Mononuclear cell (primary cell): ENCODE results near the gene ZNF254. TPM values are rescaled to one million over a fixed set of nuclear protein-coding genes. Genes with fewer than 3 reads are reported as not detected.
"Not testable (repeated sequence)": the region's sequence is repeated elsewhere in the genome, so short reads cannot be mapped to it uniquely, and the experiment has no call there.

ENCODE experiments used
- H3K27me3 ChIP-seq: 2 replicates; pipeline ENCODE4 v1.6.0; 2011; ENCODE audit warnings: low read length, control low read depth; ENCODE audit not compliant: insufficient read depth
- H3K4me1 ChIP-seq: 2 replicates; pipeline ENCODE4 v1.5.1; 2011; ENCODE audit warnings: mild to moderate bottlenecking, low read length, control low read depth; ENCODE audit not compliant: insufficient read depth
- H3K4me3 ChIP-seq: 2 replicates; pipeline ENCODE4 v1.5.1; 2011; ENCODE audit warnings: mild to moderate bottlenecking, low read length, moderate library complexity
- H3K9me3 ChIP-seq: 2 replicates; pipeline ENCODE4 v1.5.1; 2011; ENCODE audit warnings: low read depth, mild to moderate bottlenecking, control low read depth, low read length
- total RNA-seq: library from RNA; depleted of rRNA; stranded (reverse); fragments of >200 nt; gene quantifications from one replicate; pipeline ENCODE4 v1.2.3, GENCODE V29; 2012

ZNF254 gene
- 20.3 TPM for total RNA-seq

DNA sequence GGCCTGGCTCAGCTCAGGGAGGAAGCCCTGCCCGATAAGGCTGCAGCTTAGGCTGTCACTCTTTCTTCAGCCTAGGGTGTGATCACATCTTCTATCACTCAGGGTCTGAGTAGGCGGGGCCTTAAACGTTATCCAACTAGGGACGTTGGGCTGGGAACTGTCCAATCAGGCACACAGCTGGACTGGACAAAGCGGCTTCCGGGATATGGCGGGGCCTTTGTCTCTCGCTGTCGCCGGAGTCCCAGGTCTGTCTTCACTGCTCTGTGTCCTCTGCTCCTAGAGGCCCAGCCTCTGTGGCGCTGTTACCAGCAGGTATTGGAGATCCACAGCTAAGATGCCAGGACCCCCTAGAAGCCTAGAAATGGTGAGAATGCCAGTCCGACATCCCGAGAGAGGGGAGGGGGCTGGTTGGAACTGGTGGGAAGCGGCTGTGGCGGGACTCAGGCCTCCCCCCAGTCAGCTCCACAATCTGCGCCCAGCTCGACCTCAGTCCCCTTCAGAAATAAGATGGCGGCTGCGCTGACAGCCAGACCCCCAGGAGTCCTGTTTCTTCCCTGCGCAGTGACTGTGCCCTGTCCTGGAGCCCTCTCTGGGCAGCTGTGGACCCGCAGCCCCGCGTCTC is at the start of gene ZNF254:
Gene ZNF254 (plus strand): TSS at position 214 of the 622 bp plus-strand sequence. CDS start 121 bp downstream, at position 335.
- Histone ChIP-seq H3K4me1 (peaks cover 18% of the 10 kb centered on the region), H3K9me3 (no peaks in the 10 kb centered on the region), H3K27me3 (no peaks in the 10 kb centered on the region), H3K4me3 (peak within 1 kb of the TSS; percentile 69)

DNA sequence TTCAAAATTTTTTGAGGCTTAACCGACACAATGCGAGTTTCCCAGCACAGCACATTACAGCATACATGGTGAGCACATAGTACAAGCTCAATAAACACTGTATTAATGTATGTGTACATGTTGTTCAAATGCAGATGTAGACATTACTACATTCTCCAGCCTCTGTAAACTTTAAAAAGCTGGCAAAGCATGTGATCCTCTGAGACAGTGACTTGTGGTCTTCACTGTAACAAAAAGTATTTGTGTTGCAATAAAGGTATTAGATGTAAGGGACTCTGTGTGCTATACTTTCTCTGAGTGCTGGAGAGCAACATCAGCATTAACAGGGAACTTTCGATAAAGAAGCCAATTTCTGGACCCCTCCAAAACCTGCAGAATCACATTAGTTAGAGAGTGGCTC is 46.4 kb upstream of the ZNF254 start:
- Histone ChIP-seq H3K9me3 (no peaks in the 10 kb centered on the region), H3K4me1 (peaks cover 19% of the 10 kb centered on the region), H3K27me3 (no peaks in the 10 kb centered on the region), H3K4me3 (no peak overlapping the region)

DNA sequence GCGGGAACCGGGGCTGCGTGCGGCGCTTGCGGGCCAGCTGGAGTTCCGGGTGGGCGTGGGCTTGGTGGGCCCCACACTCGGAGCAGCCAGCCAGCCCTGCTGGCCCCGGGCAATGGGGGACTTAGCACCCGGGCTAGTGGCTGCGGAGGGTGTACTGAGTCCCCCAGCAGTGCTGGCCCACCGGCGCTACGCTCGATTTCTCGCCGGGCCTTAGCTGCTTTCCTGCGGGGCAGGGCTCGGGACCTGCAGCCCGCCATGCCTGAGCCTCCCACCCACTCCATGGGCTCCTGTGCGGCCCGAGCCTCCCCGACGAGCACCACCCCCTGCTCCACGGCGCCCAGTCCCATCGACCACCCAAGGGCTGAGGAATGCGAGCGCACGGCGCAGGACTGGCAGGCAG is 45.7 kb upstream of the ZNF254 start:
- peaks cover 12% of the 10 kb centered on the region for H3K4me1 ChIP-seq
- H3K27me3 ChIP-seq, H3K9me3 ChIP-seq: not testable (repeated sequence)

DNA sequence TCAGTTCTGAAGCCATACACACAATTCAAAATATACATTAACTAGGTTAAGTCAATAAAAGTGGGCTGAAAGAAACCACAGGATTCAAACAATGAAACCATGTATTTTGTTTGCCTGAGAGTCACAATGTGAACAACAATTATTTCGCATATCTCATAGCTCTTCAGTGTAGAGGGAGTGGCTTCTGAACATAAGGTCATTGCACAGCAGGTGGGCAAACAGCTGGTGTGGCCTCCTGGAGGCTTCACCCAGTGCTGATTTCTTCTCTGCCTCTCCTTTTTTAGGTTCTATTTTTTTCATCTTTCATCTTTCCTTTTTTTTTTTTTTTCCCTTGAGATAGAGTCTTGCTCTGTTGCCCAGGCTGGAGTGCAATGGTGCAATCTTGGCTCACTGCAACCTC is 40.4 kb upstream of the ZNF254 start:
- Histone ChIP-seq H3K4me1 (no peaks in the 10 kb centered on the region), H3K4me3 (no peak overlapping the region), H3K27me3 (no peaks in the 10 kb centered on the region), H3K9me3 (no peaks in the 10 kb centered on the region)

More for the DNA sequence above, 45.7 kb upstream of the ZNF254 start:
- not testable (repeated sequence) for H3K4me3 ChIP-seq

DNA sequence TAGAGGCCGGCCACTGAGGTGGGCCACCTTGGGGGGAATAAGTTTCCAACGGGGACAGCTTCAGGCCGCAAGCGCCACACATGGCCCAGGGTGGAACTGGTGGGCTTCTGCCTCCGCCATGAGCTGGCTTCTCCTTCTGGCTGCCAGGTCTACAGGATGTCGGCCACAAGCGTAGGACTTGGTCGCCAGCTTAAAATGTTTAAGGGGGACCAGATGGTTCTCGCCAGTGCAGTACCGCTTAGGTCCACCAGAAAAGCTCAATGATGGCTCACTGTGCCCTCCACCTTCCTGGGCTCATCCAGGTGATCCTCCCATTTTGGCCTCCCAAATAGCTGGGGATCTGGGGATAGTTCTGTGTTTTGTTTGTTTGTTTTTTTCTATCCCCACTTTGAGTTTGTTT is 38.7 kb upstream of the ZNF254 start:
- no peaks in the 10 kb centered on the region for H3K27me3 ChIP-seq
- no peak overlapping the region for H3K4me3 ChIP-seq
- H3K4me1 ChIP-seq: no peaks in the 10 kb centered on the region
- no peaks in the 10 kb centered on the region for H3K9me3 ChIP-seq

DNA sequence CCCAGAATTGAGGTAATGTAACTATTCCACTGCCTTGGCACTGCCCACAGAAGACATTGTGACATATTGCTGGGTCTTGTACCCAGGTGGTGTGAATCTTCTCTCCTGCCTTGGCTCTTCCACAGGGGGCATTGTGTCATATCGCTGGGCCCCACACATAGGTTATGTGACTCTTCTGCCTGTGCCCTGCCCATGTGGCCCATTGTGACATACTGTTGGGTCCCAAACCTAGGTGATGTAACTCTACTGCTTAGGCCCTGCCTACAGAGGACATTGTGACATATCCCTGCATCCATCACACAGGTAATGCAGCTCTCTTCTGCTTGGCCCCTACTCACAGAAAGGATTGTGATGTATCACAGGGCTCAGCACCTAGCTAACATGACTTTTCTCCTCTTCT is 37.5 kb upstream of the ZNF254 start:
- Histone ChIP-seq H3K9me3 (no peaks in the 10 kb centered on the region), H3K4me1 (no peaks in the 10 kb centered on the region), H3K4me3 (no peak overlapping the region), H3K27me3 (no peaks in the 10 kb centered on the region)

DNA sequence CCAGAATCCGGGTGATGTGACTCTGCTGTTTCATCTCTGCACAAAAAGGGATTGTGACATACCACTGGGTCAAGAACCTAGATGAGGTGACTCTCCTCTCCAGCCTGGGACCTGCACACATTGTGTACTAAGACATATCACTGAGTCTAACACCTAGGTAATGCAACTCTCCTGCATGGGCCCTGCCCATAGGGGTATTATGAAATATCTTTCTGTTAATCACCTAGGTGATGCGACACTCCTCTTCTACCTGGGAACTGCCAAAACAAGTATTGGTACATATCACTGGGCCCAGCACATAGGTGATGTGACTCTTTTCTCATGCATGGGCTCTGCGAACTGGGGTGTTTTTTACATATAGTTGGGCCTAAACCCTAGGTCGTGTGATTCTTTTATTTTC is 35.5 kb upstream of the ZNF254 start:
- Histone ChIP-seq H3K9me3 (no peaks in the 10 kb centered on the region), H3K4me3 (no peak overlapping the region), H3K4me1 (no peaks in the 10 kb centered on the region)

DNA sequence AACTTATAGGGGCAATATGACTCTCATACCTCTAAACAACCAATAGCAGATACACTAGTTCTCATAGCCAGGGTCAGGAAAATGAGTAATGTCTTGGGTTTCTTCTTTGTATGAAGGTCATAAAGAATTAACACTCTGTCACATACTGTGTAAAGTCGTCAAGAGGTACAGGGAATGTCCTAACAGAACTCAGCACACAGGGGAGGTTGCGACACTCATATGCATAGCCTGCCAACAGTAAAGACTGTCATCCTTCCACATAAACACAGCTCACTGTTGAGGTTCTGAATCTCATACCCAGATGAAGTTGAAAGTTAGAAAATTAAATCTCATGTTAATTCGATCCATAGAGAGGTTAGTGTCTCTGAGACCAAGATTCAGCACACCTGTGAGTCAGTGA is 34.2 kb upstream of the ZNF254 start:
- Histone ChIP-seq H3K4me1 (no peaks in the 10 kb centered on the region), H3K27me3 (no peaks in the 10 kb centered on the region)

More for the DNA sequence above, 35.5 kb upstream of the ZNF254 start:
- no peaks in the 10 kb centered on the region for H3K27me3 ChIP-seq

DNA sequence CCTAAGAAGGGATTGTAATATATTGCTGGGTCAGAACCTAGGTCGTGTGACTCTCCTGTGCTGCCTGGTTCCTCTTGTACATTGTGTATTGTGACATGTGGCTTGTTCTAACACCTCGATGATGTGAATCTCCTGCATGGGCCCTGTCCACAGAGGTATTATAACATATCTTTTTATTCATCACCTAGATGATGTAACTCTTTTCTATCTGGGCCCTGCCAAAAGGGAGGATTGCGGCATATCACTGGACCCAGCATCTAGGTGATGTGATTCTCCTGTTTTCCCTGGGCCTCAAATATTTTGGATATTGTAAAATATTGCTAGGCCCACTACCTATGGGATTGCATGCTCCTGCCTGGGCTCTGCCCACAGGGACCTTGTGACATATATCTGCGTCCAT is 33.4 kb upstream of the ZNF254 start:
- no peaks in the 10 kb centered on the region for H3K27me3 ChIP-seq
- H3K4me3 ChIP-seq: no peak overlapping the region

More for the DNA sequence above, 34.2 kb upstream of the ZNF254 start:
- no peaks in the 10 kb centered on the region for H3K9me3 ChIP-seq
- H3K4me3 ChIP-seq: no peak overlapping the region

DNA sequence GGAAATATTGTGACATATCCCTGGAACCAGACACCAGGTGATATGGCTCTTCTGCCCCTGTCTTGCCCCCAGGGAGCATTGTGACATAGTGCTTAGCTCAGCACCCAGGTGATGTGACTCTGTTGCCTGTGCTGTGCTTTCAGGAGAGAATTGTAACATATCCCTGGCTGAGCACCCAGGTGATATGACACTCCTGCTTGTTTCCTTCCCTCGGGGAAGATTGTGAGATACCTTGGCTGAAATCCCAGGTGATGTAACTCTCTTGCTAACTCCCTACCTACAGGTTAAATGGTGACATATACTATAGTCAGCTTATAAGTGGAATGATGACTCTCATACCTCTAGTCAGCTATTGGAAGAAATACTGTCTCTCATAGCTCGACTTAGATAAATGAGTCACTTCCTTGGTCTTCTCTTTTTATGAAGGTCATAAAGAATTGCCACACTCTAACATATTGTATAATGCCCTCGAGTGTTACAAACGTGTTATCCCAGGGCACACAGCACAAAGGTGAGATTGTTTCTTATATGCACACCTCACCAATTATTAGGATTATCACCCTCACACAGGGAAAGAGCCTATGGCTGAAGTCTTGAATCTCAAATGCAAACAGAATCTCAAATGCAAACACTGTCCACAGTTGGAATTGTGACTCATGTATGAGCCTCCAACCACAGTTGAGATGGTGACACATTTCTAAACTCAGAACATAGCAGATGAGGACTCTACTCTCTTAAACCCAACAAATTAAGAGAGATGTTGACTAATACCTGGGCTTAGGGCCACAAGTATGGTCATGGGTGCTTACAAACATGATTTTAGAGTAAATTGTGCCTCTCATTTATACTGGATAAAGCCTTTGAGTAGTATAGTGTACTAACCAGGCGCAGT is 32.7 kb upstream of the ZNF254 start:
- Histone ChIP-seq H3K4me1 (no peaks in the 10 kb centered on the region), H3K4me3 (no peak overlapping the region), H3K9me3 (no peaks in the 10 kb centered on the region), H3K27me3 (no peaks in the 10 kb centered on the region)

More for the DNA sequence above, 33.4 kb upstream of the ZNF254 start:
- no peaks in the 10 kb centered on the region for H3K4me1 ChIP-seq
- no peaks in the 10 kb centered on the region for H3K9me3 ChIP-seq

DNA sequence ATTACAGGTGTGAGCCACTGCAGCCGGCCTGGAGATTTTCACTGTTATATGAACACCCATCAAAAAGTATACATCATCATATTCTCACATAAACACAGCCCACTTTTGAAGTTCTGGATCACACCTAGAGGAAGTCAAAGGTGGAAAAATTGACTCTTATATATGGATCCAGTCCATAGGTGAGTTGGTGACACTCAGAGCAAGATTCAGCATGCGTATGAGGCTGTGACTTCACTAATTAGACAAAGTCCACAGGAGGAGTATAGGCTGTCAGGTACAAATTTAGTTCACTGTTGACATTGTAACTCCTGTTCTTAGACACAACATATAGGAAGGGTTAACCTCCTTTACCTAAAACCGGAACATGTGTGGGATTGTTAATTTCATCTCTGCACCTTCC is 31.4 kb upstream of the ZNF254 start:
- Histone ChIP-seq H3K9me3 (no peaks in the 10 kb centered on the region), H3K4me3 (no peak overlapping the region), H3K4me1 (no peaks in the 10 kb centered on the region), H3K27me3 (no peaks in the 10 kb centered on the region)

DNA sequence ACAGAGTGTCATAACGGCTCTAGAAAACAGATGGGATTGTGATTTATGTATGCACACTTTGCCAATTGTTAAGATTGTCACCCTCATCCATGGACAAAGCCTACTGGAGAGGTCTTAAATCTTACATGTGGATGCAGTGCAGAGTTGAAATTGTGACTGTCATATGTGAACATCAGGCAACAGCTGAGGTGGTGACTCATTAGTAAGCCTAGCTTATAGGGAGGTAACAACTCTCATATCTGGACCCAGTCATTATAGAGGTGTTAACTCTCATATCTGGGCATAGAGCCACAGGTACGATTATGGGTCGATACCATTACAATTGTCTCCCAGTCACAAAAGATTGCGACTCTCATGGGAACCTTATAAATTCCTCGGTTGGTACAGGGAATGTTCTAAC is 29.8 kb upstream of the ZNF254 start:
- Histone ChIP-seq H3K9me3 (no peaks in the 10 kb centered on the region), H3K27me3 (no peaks in the 10 kb centered on the region), H3K4me1 (no peaks in the 10 kb centered on the region), H3K4me3 (no peak overlapping the region)

DNA sequence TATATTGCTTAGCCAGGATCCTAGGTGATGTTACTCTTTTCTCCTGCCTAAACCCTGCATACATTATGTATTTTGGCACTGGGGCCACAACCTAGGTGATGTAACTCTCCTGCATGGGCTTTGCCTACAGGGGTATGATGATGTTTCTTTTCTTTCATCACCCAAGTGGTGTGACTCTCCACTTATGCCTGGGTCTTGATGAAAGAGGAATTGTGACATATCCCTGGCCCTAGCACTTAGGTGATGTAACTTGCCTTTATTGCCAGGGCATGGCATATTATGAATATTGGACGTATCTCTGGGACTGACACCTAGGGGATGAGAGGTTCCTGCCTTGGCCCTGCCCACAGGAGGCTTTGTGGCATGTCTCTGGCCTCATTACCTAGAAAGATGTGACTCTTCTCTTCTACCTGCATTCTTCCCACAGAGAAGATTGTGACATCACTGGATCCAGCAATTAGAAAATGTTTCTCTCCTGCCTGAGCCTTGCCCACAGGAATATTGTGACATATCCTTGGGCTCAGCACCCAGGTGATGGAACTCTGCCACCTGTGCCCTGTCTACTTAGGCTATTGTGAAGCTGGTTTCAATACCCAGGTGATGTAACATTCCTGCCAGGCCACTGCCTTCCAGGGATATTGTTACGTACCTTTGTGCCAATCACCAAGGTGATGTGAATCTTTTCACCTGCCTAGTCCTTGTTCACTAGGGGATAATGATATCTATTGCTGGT is 27.3 kb upstream of the ZNF254 start:
- Histone ChIP-seq H3K4me3 (no peak overlapping the region), H3K27me3 (no peaks in the 10 kb centered on the region), H3K4me1 (no peaks in the 10 kb centered on the region), H3K9me3 (no peaks in the 10 kb centered on the region)

DNA sequence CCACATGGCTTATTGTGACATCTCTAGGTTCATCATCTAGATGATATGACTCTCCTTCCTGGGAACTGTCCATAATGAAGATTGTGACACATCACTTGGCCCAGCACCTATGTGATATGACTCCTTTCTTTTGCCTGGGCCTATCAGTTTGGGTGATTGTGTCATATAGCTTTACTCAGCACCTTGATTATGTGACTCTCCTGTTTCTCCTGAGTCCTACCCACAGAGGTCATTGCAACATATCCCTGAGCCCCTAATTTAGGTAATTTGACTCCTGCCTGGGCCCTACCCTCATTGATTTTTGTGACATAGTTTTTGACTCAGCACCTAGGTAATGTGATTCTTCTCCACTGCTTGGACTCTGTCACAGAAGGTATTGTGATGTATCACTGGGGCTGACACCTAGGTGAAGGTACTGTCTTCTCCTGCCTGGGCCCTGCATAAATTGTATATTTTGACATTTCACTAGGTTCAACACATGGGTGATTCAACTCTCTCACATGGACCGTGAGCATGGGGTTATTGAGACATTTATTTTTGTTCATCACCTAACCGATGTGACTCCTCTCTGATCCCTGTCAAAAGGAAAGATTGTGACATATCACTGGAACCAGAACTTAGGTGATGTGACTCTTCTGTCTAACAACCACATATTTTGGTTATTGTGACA is 26.2 kb upstream of the ZNF254 start:
- H3K9me3 ChIP-seq: no peaks in the 10 kb centered on the region
- H3K4me3 ChIP-seq: no peak overlapping the region
- no peaks in the 10 kb centered on the region for H3K27me3 ChIP-seq
- no peaks in the 10 kb centered on the region for H3K4me1 ChIP-seq

DNA sequence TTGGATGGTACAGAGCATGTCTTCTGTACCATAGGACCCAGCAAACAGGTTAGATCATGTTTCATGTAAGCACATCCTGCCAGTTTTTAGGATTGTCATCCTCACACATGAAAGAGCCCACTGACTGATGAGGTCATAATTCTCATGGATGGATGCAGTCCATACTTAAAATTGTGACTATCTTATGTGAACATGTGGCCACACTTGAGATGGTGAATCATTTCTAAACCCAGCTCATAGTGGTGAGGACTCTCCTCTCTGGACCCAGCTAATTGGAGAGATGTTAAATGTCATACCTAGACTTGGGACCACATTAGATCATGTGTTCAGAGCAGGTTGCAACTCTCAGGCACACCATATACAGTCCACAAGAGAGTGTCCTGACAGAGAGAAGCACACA is 24.8 kb upstream of the ZNF254 start:
- Histone ChIP-seq H3K9me3 (no peaks in the 10 kb centered on the region), H3K4me1 (no peaks in the 10 kb centered on the region), H3K4me3 (no peak overlapping the region), H3K27me3 (no peaks in the 10 kb centered on the region)
